ENCODE data around the gene KRT16. TPM values are rescaled to one million over a fixed set of nuclear protein-coding genes. Genes with fewer than 3 reads are reported as not detected.

The KRT16 gene
- 0.27 to 1.1 TPM (median 0.66 TPM) in 5 replicates for total RNA-seq (2022; extraction: Qiagen RNA extraction; ENCODE audit: low read depth)

DNA sequence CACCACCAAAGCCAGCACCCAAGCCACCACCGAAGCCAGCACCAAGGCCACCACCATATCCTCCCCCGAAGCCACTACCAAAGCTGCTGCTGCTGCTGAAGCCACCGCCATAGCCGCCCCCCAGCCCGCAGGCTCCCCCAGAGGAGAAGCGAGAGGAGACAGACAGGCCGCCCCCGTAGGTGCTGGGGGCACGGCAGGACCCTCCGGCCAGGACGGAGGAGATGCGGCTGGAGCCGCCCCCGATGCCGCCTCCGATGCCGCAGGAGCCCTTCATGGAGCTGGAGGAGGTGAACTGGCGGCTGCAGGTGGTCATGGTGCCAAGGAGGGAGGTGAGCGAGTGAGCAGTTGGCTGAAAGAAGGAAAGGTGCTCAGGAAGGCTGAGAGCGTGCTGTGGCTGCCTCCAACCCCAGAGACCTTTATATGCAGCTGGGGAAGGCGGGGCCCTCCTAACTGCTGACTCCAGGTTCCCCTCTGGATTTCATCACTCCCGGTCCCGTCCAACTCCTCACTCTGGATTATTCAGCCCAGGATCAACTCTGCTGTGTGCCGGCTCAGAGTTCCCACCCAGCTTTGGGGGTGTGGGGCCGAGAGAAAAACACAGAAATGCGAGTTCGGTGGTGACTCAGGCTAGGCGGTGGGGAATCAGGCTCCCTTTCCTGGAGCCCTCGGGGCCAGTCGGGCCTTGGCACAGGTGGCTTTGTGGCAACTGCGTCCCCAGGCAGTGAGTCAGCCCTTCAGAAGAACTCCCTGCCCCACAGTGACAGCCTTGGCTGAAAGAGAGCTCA is at the start of gene KRT16:
TSS of gene KRT16 (minus strand) at position 392 of the 785 bp plus-strand sequence. CDS start at position 313, 79 bp downstream.

DNA sequence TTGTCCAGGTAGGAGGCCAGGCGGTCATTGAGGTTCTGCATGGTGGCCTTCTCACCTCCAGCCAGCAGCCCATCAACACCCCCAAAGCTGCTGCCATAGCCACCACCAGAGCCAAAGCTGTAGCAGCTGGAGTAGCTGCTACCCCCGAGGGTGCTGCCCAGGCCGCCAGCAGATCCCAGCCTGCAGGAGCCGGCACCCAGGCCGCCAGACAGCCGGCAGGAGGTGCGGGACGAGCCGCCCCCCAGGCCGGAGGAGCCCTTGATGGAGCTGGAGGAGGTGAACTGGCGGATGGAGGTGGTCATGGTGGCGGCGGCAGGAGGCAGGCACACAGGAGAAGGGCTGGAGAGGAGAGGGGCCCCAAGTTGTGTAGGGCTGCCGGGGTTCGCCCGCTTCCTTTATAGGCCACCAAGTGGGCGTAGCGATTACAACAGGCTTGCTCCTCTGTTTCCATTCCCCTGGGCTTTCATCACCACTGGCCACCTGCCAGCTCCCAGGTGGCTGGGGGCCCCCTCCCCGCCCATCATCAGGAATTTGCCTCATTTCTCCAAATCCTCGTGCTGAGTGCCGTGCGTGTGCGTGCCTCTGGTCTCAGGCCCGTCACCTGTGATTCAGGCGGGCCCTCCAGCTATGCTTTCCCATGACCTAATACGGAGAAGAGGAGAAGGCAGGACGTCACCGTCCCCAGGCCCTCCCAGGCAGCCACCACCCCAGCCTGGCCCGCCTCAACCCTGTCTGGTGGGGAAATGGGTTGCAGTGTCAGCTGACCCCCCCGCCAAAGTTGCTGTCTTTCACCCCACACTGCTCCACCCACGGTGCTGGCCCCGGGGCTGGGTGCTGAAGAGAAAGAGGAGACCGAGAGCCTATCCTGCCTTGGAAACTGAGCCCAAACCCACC is 11.9 kb upstream of the KRT16 start, which contains the start of gene KRT17:
TSS of gene KRT17 (minus strand) at position 368 of the 894 bp plus-strand sequence. CDS start at position 302, 66 bp downstream.

DNA sequence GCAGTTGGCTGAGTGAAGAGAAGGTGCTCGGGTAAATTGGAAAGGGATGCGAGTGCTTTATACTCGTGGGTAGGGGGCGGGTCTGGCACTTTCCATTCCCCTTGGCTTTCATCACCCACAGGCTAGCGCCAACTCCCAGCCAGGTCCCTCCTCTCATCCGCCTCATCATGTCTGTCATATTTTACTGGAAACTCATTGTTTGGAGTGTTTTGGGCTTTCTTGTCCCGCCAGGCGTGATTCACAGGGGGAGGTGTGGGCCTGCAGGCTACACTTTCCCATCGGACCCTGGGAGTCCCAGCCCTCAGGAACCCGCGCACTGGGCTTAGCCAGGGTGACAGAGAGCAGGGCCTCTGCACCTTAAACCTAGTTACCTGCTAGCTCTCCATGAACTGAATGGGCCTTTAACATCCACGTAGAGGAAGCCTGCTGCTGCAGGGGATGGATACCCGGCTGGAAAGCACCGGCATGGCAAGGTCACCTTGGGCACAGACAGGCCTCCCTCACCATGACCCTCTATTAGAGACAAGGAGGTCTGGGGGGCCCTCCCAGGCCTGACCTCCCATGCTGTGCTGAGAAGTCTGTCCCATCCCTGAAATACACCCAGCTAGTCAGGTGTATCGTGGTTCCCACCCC is 25.6 kb downstream of the KRT16 start, which contains the start of gene KRT14:
TSS of gene KRT14 (minus strand) at position 33 of the 633 bp plus-strand sequence. CDS start 61 bp downstream, outside the sequence.

DNA sequence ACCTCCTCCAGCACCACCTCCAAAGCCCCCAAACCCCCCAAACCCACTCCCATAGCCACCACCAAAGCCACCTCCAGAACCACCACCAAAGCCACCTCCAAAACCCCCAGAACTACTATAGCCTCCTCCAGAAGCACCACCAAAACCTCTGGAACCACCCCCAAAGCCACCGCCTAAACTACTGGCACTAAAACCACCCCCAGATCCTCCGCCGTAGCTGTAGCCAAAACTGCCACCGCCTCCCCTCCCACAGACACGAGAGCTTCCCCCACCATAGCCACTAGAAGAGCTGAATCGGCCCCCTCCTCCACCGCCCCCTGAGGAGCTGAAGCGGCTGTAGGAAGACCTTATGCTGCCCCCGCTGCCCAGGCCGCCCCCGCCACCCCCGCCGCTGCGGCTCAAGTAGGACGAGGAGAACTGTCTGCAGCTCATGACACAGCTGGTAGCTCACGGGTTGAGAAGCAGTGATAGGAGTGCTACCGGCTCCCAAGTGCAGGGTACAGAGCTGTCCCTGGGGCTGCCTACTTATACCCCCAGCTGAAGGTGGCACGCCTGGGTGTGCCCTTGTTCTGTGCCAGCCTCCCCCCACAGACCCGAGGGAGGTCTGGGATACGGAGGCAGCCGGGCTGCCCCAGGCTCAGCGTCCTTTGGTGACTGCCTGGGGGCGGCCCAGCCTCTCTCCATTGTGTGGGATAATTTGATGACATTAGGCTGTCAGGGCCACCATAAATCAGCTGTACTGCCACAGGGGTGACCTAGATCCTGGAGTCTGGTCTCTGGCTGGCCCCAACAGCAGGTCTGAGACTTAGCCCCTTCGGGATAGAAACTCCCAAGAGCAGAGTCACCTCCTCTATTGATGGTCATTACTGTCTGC is 40.8 kb downstream of the KRT16 start, which contains the start of gene KRT9:
TSS of gene KRT9 (minus strand) at position 499 of the 874 bp plus-strand sequence. CDS start at position 432, 67 bp downstream.

Other genes starting within 250 kb of the KRT16 start
- gene KRT33B, start 243.0 kb downstream of the KRT16 start, total RNA-seq (2022; extraction: Qiagen RNA extraction; ENCODE audit: low read depth): 0.06 to 0.16 TPM (median 0.15 TPM) in 3 of 5 replicates, not detected in the others
- gene KRT34, start 230.5 kb downstream of the KRT16 start, total RNA-seq (2022; extraction: Qiagen RNA extraction; ENCODE audit: low read depth): 0.25 to 0.43 TPM (median 0.30 TPM) in 5 replicates
- gene KRT31, start 215.2 kb downstream of the KRT16 start, total RNA-seq (2022; extraction: Qiagen RNA extraction; ENCODE audit: low read depth): not detected in 5 replicates
- gene KRT37, start 188.2 kb downstream of the KRT16 start, total RNA-seq (2022; extraction: Qiagen RNA extraction; ENCODE audit: low read depth): not detected in 5 replicates
- gene KRT38, start 171.8 kb downstream of the KRT16 start, total RNA-seq (2022; extraction: Qiagen RNA extraction; ENCODE audit: low read depth): not detected in 5 replicates
- gene KRT32, start 145.4 kb downstream of the KRT16 start, total RNA-seq (2022; extraction: Qiagen RNA extraction; ENCODE audit: low read depth): not detected in 5 replicates
- gene KRT35, start 131.6 kb downstream of the KRT16 start, total RNA-seq (2022; extraction: Qiagen RNA extraction; ENCODE audit: low read depth): not detected in 5 replicates
- not detected in 5 replicates for gene KRT36, start 122.9 kb downstream of the KRT16 start, total RNA-seq (2022; extraction: Qiagen RNA extraction; ENCODE audit: low read depth)
- 0.18 to 0.48 TPM (median 0.23 TPM) in 5 replicates for gene KRT13, start 107.2 kb downstream of the KRT16 start, total RNA-seq (2022; extraction: Qiagen RNA extraction; ENCODE audit: low read depth)
- gene KRT15, start 93.9 kb downstream of the KRT16 start, total RNA-seq (2022; extraction: Qiagen RNA extraction; ENCODE audit: low read depth): 3.3 to 5.3 TPM (median 4.1 TPM) in 5 replicates
- 41.7 to 61.8 TPM (median 53.4 TPM) in 5 replicates for gene KRT19, start 84.5 kb downstream of the KRT16 start, total RNA-seq (2022; extraction: Qiagen RNA extraction; ENCODE audit: low read depth)
- not detected in 5 replicates for gene KRT9, start 40.7 kb downstream of the KRT16 start, total RNA-seq (2022; extraction: Qiagen RNA extraction; ENCODE audit: low read depth)
- gene KRT14, start 25.9 kb downstream of the KRT16 start, total RNA-seq (2022; extraction: Qiagen RNA extraction; ENCODE audit: low read depth): 0.09 TPM in 1 of 5 replicates, not detected in the others
- gene KRT17, start 11.8 kb upstream of the KRT16 start, total RNA-seq (2022; extraction: Qiagen RNA extraction; ENCODE audit: low read depth): 0.54 to 0.96 TPM (median 0.90 TPM) in 5 replicates
- gene EIF1, start 76.1 kb upstream of the KRT16 start, total RNA-seq (2022; extraction: Qiagen RNA extraction; ENCODE audit: low read depth): 1,281 to 1,716 TPM (median 1,378 TPM) in 5 replicates
- 0.57 TPM in 1 of 5 replicates, not detected in the others for gene GAST, start 99.6 kb upstream of the KRT16 start, total RNA-seq (2022; extraction: Qiagen RNA extraction; ENCODE audit: low read depth)
- gene HAP1, start 121.9 kb upstream of the KRT16 start, total RNA-seq (2022; extraction: Qiagen RNA extraction; ENCODE audit: low read depth): 0.69 to 2.9 TPM (median 1.5 TPM) in 5 replicates
- gene JUP, start 173.9 kb upstream of the KRT16 start, total RNA-seq (2022; extraction: Qiagen RNA extraction; ENCODE audit: low read depth): 81.9 to 128 TPM (median 113 TPM) in 5 replicates
- gene P3H4, start 199.2 kb upstream of the KRT16 start, total RNA-seq (2022; extraction: Qiagen RNA extraction; ENCODE audit: low read depth): 30.4 to 39.9 TPM (median 34.4 TPM) in 5 replicates
- gene FKBP10, start 200.2 kb upstream of the KRT16 start, total RNA-seq (2022; extraction: Qiagen RNA extraction; ENCODE audit: low read depth): 85.9 to 115 TPM (median 109 TPM) in 5 replicates
- 103 to 118 TPM (median 114 TPM) in 5 replicates for gene NT5C3B, start 223.5 kb upstream of the KRT16 start, total RNA-seq (2022; extraction: Qiagen RNA extraction; ENCODE audit: low read depth)
- gene KLHL10, start 225.1 kb upstream of the KRT16 start, total RNA-seq (2022; extraction: Qiagen RNA extraction; ENCODE audit: low read depth): 0.08 to 0.09 TPM (median 0.08 TPM) in 3 of 5 replicates, not detected in the others